ENCODE data around the gene SLC33A1. TPM values are rescaled to one million over a fixed set of nuclear protein-coding genes. Genes with fewer than 3 reads are reported as not detected.
"Not testable (repeated sequence)": the region's sequence is repeated elsewhere in the genome, so short reads cannot be mapped to it uniquely, and the experiment has no call there.

SLC33A1 gene
- total and polyA plus RNA-seq, 2 of the 8 experiments (the other 6 are each of a cell fraction or from before 2014, with no cell fraction given): 15.6 to 24.2 TPM

DNA sequence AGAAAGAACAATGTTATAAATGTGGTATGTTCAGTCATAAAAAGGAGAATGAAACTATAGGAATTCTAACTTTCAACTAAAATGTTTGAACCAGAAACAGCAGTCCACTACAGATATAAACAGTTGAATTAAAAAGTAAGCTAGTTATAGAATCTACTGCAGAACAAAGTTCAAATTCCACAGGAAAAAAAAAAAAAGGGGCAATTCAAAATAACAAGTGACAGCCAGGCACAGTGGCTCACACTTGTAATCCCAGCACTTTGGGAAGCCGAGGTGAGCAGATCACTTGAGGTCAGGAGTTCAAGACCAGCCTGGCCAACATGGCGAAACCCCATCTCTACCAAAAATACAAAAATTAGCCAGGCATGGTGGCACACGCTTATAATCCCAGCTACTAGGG lies 4.8 kb downstream of the SLC33A1 start:
- not testable (repeated sequence) for H2BK120ac ChIP-seq (replicated peaks; ENCODE audit: low read depth, low read length); H2AFZ ChIP-seq (ENCODE audit: low read length); DNase-seq (ENCODE audit: low read depth in 1 of 2, low spot score in 2 of 2); H2AK5ac ChIP-seq (ENCODE audit: low read depth, low read length); H2BK5ac ChIP-seq (ENCODE audit: low read depth, low read length); H3K27ac ChIP-seq (ENCODE audit: low read depth, low read length); H3K14ac ChIP-seq (ENCODE audit: insufficient read length); H3K56ac ChIP-seq (replicated peaks; ENCODE audit: insufficient read length, low read depth, low read length); H3K23ac ChIP-seq (ENCODE audit: insufficient read length); H3K4me1 ChIP-seq (replicated peaks in 1 of 4; ENCODE audit: control insufficient read depth in 3 of 4, insufficient read depth in 4 of 4, low read length in 3 of 4); H3K23me2 ChIP-seq (ENCODE audit: low read depth, low read length); H3K4me2 ChIP-seq (ENCODE audit: insufficient read depth in 1 of 2, low read depth in 2 of 2, low read length in 2 of 2); H3K36me3 ChIP-seq (ENCODE audit: control insufficient read depth in 2 of 4, insufficient read depth in 4 of 4, low read length in 3 of 4); H2BK12ac ChIP-seq (ENCODE audit: low read depth, low read length); H3K18ac ChIP-seq (ENCODE audit: extremely low read depth, low read length); H4K91ac ChIP-seq (replicated peaks; ENCODE audit: insufficient read length, low read length); H3K4ac ChIP-seq (replicated peaks; ENCODE audit: insufficient read length, low read depth, low read length); H4K8ac ChIP-seq (ENCODE audit: extremely low read depth, insufficient read depth, low read length); H3K4me3 ChIP-seq (ENCODE audit: extremely low read depth in 1 of 4, insufficient read depth in 2 of 4, low read depth in 3 of 4, low read length in 4 of 4); H3K9ac ChIP-seq (replicated peaks in 1 of 4; ENCODE audit: extremely low read depth in 1 of 4, low read depth in 3 of 4, low read length in 3 of 4); H3K27me3 ChIP-seq (replicated peaks in 1 of 4; ENCODE audit: control insufficient read depth in 3 of 4, extremely low read depth in 1 of 4, insufficient read depth in 3 of 4, low read length in 3 of 4); H3K9me3 ChIP-seq (ENCODE audit: insufficient read depth in 2 of 2, low read depth in 1 of 2, low read length in 1 of 2); H4K20me1 ChIP-seq (replicated peaks in 1 of 2; ENCODE audit: control insufficient read depth in 1 of 2, insufficient read depth in 2 of 2, low read length in 2 of 2); FAIRE-seq; H2BK15ac ChIP-seq (ENCODE audit: low read length); H3K79me1 ChIP-seq (ENCODE audit: low read depth, low read length); H4K5ac ChIP-seq (ENCODE audit: insufficient read length, low read depth, low read length); H2BK20ac ChIP-seq (ENCODE audit: low read length)
- ChIA-PET POLR2A (ENCODE audit: partially characterized antibody) (interaction anchor here (1.3 kb wide), 1 partner anchor 23 kb away, joined by 3 read pairs; no protein-coding TSS in a partner anchor), CTCF (ENCODE audit: partially characterized antibody) (interaction anchor here (0.8 to 1.9 kb wide), 3 partner anchors 34 to 94 kb away, joined by 3 to 9 read pairs (median 3); partner anchors contain the start of gene C3orf33)
- peaks cover 7 to 44% of the 10 kb centered on the region in 2 experiments for H3K79me2 ChIP-seq (ENCODE audit: control insufficient read depth in 1 of 2, insufficient read depth in 2 of 2, low read length in 2 of 2)
- WGBS, 2 experiments (ENCODE audit: extremely low coverage in 1 of 2, insufficient coverage in 1 of 2, insufficient read length in 1 of 2, insufficient replicate concordance in 2 of 2, low coverage in 1 of 2, low lambda C conversion rate in 2 of 2, missing lambda C conversion rate in 1 of 2): 94% methylated on average over 3 of the region's 3 CpGs; no CpG with 5 or more reads in 1 of the 2 experiments
